Measurements from ENCODE around the gene RAP1GAP2. TPM values are rescaled to one million over a fixed set of nuclear protein-coding genes. Genes with fewer than 3 reads are reported as not detected.

RAP1GAP2 gene
- polyA plus RNA-seq, 1 experiment = 4.8 TPM

- DNase-seq (ENCODE audit: low read depth) = no peak
- ChIA-PET CTCF (interaction anchor here (1.4 kb wide), 1 partner anchor 31 kb away, joined by 4 read pairs; no protein-coding TSS in a partner anchor), POLR2A (no interaction called here)
- Histone ChIP-seq H3K36me3 (ENCODE audit: control insufficient read depth, insufficient read depth, low read length) (no peaks in the 10 kb centered on the region), H3K27me3 (ENCODE audit: control insufficient read depth, insufficient read depth, low read length) (no peaks in the 10 kb centered on the region), H3K4me3 (ENCODE audit: low read depth, low read length) (no peak overlapping the region)
- TF ChIP-seq, protein P1, sequence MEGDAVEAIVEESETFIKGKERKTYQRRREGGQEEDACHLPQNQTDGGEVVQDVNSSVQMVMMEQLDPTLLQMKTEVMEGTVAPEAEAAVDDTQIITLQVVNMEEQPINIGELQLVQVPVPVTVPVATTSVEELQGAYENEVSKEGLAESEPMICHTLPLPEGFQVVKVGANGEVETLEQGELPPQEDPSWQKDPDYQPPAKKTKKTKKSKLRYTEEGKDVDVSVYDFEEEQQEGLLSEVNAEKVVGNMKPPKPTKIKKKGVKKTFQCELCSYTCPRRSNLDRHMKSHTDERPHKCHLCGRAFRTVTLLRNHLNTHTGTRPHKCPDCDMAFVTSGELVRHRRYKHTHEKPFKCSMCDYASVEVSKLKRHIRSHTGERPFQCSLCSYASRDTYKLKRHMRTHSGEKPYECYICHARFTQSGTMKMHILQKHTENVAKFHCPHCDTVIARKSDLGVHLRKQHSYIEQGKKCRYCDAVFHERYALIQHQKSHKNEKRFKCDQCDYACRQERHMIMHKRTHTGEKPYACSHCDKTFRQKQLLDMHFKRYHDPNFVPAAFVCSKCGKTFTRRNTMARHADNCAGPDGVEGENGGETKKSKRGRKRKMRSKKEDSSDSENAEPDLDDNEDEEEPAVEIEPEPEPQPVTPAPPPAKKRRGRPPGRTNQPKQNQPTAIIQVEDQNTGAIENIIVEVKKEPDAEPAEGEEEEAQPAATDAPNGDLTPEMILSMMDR (IDR thresholded peaks at IDR 0.05; ENCODE audit: insufficient read depth, low read depth, low read length) = no peak
Measured at GRCh38 chr17:2880050-2880449, 83.8 kb downstream of the RAP1GAP2 start.

DNA sequence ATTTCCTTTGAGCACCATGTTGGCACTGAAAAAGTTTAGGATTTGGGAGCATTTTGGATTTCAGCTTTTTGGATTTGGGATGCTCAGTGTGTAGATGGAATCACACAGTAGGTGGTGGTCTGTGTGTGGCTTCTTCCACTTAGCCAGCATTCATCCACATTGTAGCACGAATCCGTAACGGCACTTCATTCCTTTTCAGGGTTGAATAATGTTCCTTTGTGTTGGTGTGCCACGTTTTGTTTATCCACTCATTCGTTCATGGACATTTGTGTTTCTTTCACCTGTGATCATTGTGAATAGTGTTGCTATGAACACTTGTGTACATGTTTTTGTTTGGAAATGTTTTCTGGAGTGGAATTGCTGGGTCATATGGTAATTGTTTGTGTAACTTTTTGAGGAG is 85.1 kb downstream of the RAP1GAP2 start:
- ChIA-PET CTCF (no interaction called here), POLR2A (no interaction called here)
- Histone ChIP-seq H3K36me3 (ENCODE audit: control insufficient read depth, insufficient read depth, low read length) (no peaks in the 10 kb centered on the region; the same call in 1 of the 2 replicates), H3K4me3 (ENCODE audit: low read depth, low read length) (no peak overlapping the region), H3K27me3 (ENCODE audit: control insufficient read depth, insufficient read depth, low read length) (no peaks in the 10 kb centered on the region)
- no peak for DNase-seq (ENCODE audit: low read depth)
- TF ChIP-seq, protein P1 (IDR thresholded peaks at IDR 0.05; ENCODE audit: insufficient read depth, low read depth, low read length) = no peak

GRCh38 chr17:2883544-2884213 is 87.4 kb downstream of the RAP1GAP2 start:
- DNase-seq (ENCODE audit: low read depth) = no peak
- ChIA-PET CTCF (interaction anchor here (0.6 kb wide), 1 partner anchor 15 kb away, joined by 3 read pairs; no protein-coding TSS in a partner anchor), POLR2A (interaction anchor here (0.6 kb wide), 1 partner anchor 32 kb away, joined by 3 read pairs; no protein-coding TSS in a partner anchor)
- H3K36me3 ChIP-seq (ENCODE audit: control insufficient read depth, insufficient read depth, low read length) = no peaks in the 10 kb centered on the region; the same call in 1 of the 2 replicates
- no peak overlapping the region for H3K4me3 ChIP-seq (ENCODE audit: low read depth, low read length)
- H3K27me3 ChIP-seq (ENCODE audit: control insufficient read depth, insufficient read depth, low read length) = no peaks in the 10 kb centered on the region
- TF ChIP-seq, protein P1 (IDR thresholded peaks at IDR 0.05; ENCODE audit: insufficient read depth, low read depth, low read length) = no peak

DNA sequence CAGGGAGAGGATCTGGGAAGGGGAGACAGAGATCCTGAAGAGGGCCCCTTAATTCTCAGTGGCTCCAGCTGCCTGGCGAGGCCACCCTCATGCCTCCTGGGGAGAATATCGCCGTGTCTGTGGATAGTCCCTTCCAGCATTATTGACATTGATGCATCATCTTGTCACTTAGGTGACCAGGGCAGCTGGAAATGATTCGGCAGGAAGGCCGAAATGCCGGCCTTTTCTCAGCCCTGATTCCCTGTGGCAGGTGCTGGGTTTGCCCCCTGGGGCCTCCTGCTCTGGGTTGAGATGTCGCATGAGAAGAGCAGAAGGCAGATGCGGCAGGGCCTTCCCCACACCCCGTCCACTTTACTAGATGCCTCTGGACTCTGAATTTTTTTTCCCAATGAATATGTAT is 89.5 kb downstream of the RAP1GAP2 start:
- ChIA-PET CTCF (interaction anchor here (1.5 kb wide), 1 partner anchor 12 kb away, joined by 4 read pairs; no protein-coding TSS in a partner anchor), POLR2A (no interaction called here)
- no peaks in the 10 kb centered on the region for H3K27me3 ChIP-seq (ENCODE audit: control insufficient read depth, insufficient read depth, low read length)
- no peaks in the 10 kb centered on the region; the same call in 1 of the 2 replicates for H3K36me3 ChIP-seq (ENCODE audit: control insufficient read depth, insufficient read depth, low read length)
- no peak overlapping the region for H3K4me3 ChIP-seq (ENCODE audit: low read depth, low read length)
- TF ChIP-seq, protein P1 (IDR thresholded peaks at IDR 0.05; ENCODE audit: insufficient read depth, low read depth, low read length) = no peak
- no peak for DNase-seq (ENCODE audit: low read depth)

DNA sequence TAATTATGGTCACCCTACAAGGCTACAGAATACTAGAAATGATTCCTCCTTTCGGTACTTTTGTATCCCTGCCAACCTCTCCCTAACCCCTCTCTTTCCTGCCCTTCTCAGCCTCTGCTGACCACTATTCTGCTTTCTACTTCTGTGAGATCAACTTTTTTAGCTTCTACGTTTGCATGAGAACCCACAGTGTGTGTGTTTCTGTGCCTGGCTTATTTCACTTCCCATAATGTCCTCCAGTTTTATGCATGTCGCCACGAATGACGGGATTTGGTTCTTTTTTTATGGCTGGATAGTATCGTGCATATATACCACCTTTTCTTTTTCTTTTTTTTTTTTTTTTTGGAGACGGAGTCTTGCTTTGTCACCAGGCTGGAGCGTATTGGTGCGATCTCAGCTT is 92.1 kb downstream of the RAP1GAP2 start:
- TF ChIP-seq, protein P1 (IDR thresholded peaks at IDR 0.05; ENCODE audit: insufficient read depth, low read depth, low read length) = no peak
- no peaks in the 10 kb centered on the region for H3K27me3 ChIP-seq (ENCODE audit: control insufficient read depth, insufficient read depth, low read length)
- H3K4me3 ChIP-seq (ENCODE audit: low read depth, low read length) = no peak overlapping the region
- ChIA-PET CTCF (no interaction called here), POLR2A (no interaction called here)
- DNase-seq (ENCODE audit: low read depth) = no peak
- H3K36me3 ChIP-seq (ENCODE audit: control insufficient read depth, insufficient read depth, low read length) = no peaks in the 10 kb centered on the region; the same call in 1 of the 2 replicates
